ENCODE results near the gene SENP1.

DNA sequence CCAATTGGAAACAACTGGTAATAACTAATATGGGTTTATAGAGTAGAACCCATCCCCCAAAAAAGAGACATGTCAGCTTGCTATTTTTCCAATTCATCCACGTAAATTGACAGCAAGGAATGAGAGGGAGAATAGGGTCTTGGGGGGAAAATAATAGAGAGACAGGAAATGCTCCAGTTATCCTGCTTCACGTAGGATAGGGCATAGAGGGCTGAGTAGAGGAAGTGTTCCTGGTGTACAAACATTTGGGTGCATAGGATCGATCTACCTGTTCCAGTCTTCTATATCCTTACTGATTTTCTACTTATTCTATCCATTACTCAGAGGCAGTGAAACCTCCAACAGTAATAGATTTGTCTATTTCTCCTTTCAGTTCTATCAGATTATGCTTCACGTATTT is 52.0 kb downstream of the SENP1 start:
- TF ChIP-seq CTCF (IDR thresholded peaks at IDR 0.05) (no peak), POLR2A (IDR thresholded peaks at IDR 0.05) (no peak)

Data from adrenal gland (tissue), 5 donors.